ENCODE measurements around the gene ZBTB7C. TPM values are rescaled to one million over a fixed set of nuclear protein-coding genes. Genes with fewer than 3 reads are reported as not detected.

Gene ZBTB7C
- total and polyA plus RNA-seq, 9 of the 15 experiments (the other 6 are each of a cell fraction or from before 2014, with no cell fraction given), result not detected

DNA sequence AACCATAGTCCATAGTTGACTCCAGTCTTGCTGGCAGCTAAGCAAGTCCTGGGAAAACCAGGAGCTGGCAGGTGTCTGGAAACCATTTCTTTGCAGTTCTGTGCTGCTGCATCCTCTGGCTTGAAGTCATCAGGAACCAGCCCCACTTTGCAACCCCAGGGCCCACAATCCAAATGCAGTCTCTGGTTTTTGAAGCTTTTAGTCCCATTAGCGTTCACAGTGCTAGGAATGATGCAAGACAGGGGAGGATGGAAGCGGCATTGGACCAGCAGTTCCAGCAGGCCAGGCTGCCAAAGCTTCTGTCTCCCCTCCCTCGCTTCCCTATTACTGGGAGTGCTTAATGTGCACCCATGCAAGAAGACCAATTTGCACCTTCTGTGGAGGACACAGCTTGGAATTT lies 106.4 kb downstream of the ZBTB7C start:
- BruUV-seq (replicated peaks), result no TSS peak

More for the DNA sequence above, 106.4 kb downstream of the ZBTB7C start:
- DNase-seq (ENCODE audit: extremely low read depth in 1 of 4, low spot score in 3 of 4), result no peak
- no peak for FAIRE-seq
- in situ Hi-C loops (cut with MboI), result no loop called here
- Histone ChIP-seq H3K36me3 (ENCODE audit: control insufficient read depth, insufficient read depth, low read length) (no peaks in the 10 kb centered on the region), H3K4me2 (ENCODE audit: insufficient read depth, low read length) (no peak overlapping the region), H3K9me3 (replicated peaks; ENCODE audit: control insufficient read depth, insufficient read depth, low read depth, low read length) (no peaks in the 10 kb centered on the region), H3K9me1 (ENCODE audit: control insufficient read depth, insufficient read depth, low read length) (no peaks in the 10 kb centered on the region), H3K9ac (ENCODE audit: insufficient read depth in 1 of 2, low read depth in 2 of 2, low read length in 2 of 2) (no peak overlapping the region), H2AFZ (ENCODE audit: low read depth, low read length) (no peak overlapping the region), H3K27me3 (ENCODE audit: control insufficient read depth in 2 of 2, insufficient read depth in 2 of 2, low read length in 2 of 2) (peaks cover 0 to 8% of the 10 kb centered on the region in 2 experiments; a peak in 1 of 5 replicates), H3K4me3 (no peak overlapping the region), H4K20me1 (replicated peaks; ENCODE audit: control insufficient read depth, insufficient read depth, low read length) (no peaks in the 10 kb centered on the region), H3K4me1 (replicated peaks in 1 of 2; ENCODE audit: control insufficient read depth in 2 of 2, insufficient read depth in 2 of 2, low read length in 2 of 2) (no peaks in the 10 kb centered on the region; a peak in 2 of 5 replicates), H3K79me2 (ENCODE audit: control insufficient read depth, insufficient read depth, low read length) (no peaks in the 10 kb centered on the region), H3K27ac (ENCODE audit: extremely low read depth, low read depth, low read length) (no peak overlapping the region)
- intact Hi-C loops (cut with micrococcal nuclease), result no loop called here
- ChIA-PET CTCF (ENCODE audit: low intra/inter-chr PET ratio) (no interaction called here), POLR2A (no interaction called here)
- no peak for TF ChIP-seq ZFP30 (CRISPR knock-in tag; IDR thresholded peaks at IDR 0.05; ENCODE audit: borderline replicate concordance)
- TF ChIP-seq TRIM24 (IDR thresholded peaks at IDR 0.05), result no peak
- no peak for TF ChIP-seq POLR2AphosphoS5 (IDR thresholded peaks at IDR 0.05; ENCODE audit: control insufficient read depth, insufficient read depth, low read depth, low read length)
- no peak for TF ChIP-seq DPF2 (IDR thresholded peaks at IDR 0.05)
- TF ChIP-seq CHCHD3 (CRISPR knock-in tag; IDR thresholded peaks at IDR 0.05), result no peak
- no peak for TF ChIP-seq LARP7 (IDR thresholded peaks at IDR 0.05)
- TF ChIP-seq POLR2H (tag; IDR thresholded peaks at IDR 0.05; ENCODE audit: low read depth), result no peak
- no peak for TF ChIP-seq XRCC5 (IDR thresholded peaks at IDR 0.05; ENCODE audit: low read depth, low read length)
- no peak for TF ChIP-seq IRF2 (CRISPR knock-in tag; IDR thresholded peaks at IDR 0.05)
- TF ChIP-seq NCOA2 (IDR thresholded peaks at IDR 0.05; ENCODE audit: partially characterized antibody in 2 of 2), result no peak
- no peak for TF ChIP-seq CCNT2 (IDR thresholded peaks at IDR 0.05; ENCODE audit: borderline replicate concordance, extremely low read depth, insufficient read length, low read depth, low read length)
- no peak for TF ChIP-seq HNRNPLL (IDR thresholded peaks at IDR 0.05; ENCODE audit: low read depth, low read length, poor library complexity, severe bottlenecking)
- TF ChIP-seq BHLHE40 (IDR thresholded peaks at IDR 0.05; ENCODE audit: low read length), result no peak
- TF ChIP-seq ZNF124 (CRISPR knock-in tag; IDR thresholded peaks at IDR 0.05), result no peak
- no peak for TF ChIP-seq U2AF1 (optimal IDR thresholded peaks at IDR 0.05; ENCODE audit: low read depth, low read length)
- TF ChIP-seq HNRNPK (IDR thresholded peaks at IDR 0.05; ENCODE audit: low read depth, low read length, poor library complexity, severe bottlenecking), result no peak
- no peak for TF ChIP-seq HMGN3 (IDR thresholded peaks at IDR 0.05; ENCODE audit: borderline replicate concordance, extremely low read depth, insufficient read length, low read depth, low read length)
- no peak for TF ChIP-seq TAL1 (IDR thresholded peaks at IDR 0.05)
- no peak for ATAC-seq
- WGBS (ENCODE audit: insufficient coverage, low coverage, missing lambda C conversion rate), result 0% methylated on average over 3 of the region's 3 CpGs

Data from K562 (cell line).